ENCODE data around the gene GXYLT2. TPM values are rescaled to one million over a fixed set of nuclear protein-coding genes. Genes with fewer than 3 reads are reported as not detected.
A peak's percentile ranks its signal among the peaks of the same experiment; 100 is the strongest.
"Not testable (repeated sequence)": the region's sequence is repeated elsewhere in the genome, so short reads cannot be mapped to it uniquely, and the experiment has no call there.

GXYLT2 gene
- total RNA-seq, 1 experiment from 2014 or later, result 6.1 TPM

GRCh38 chr3:72999951-73000350, 112.1 kb downstream of the GXYLT2 start:
- H3K36me3 ChIP-seq (ENCODE audit: control insufficient read depth, insufficient read depth, low read length), result peaks cover 26% of the 10 kb centered on the region
- ChIA-PET CTCF (no interaction called here), POLR2A (no interaction called here)
- peaks cover 16% of the 10 kb centered on the region; the same call in 1 of the 2 replicates for H3K4me1 ChIP-seq (ENCODE audit: control insufficient read depth, insufficient read depth, low read length)
- BruUV-seq (replicated peaks), result no TSS peak
- no peak for ATAC-seq
- DNase-seq (ENCODE audit: low read depth, low spot score), result no peak
- no peaks in the 10 kb centered on the region for H3K9me3 ChIP-seq (ENCODE audit: control insufficient read depth, insufficient read depth, low read depth, low read length)
- no peak for TF ChIP-seq POLR2AphosphoS5 (IDR thresholded peaks at IDR 0.05; ENCODE audit: low read depth, low read length)
- TF ChIP-seq CTCF (IDR thresholded peaks at IDR 0.05), result no peak
- no peak for TF ChIP-seq SIN3A (IDR thresholded peaks at IDR 0.05; ENCODE audit: borderline replicate concordance, insufficient read depth, low read depth, low read length)
- no peak for TF ChIP-seq REST (IDR thresholded peaks at IDR 0.05; ENCODE audit: insufficient read depth in 1 of 2, low read depth in 2 of 2, low read length in 1 of 2)
- TF ChIP-seq TCF7L2 (IDR thresholded peaks at IDR 0.05; ENCODE audit: low read depth, low read length), result no peak
- H3K27ac ChIP-seq (ENCODE audit: low read length), result no peak overlapping the region
- H3K27me3 ChIP-seq (ENCODE audit: control insufficient read depth, insufficient read depth, low read length), result no peaks in the 10 kb centered on the region
- peak overlapping the region; percentile 18 to 84; a peak in 2 of 4 replicates for H3K4me3 ChIP-seq (ENCODE audit: low read depth in 2 of 2, low read length in 2 of 2)
- intact Hi-C loops (cut with micrococcal nuclease; ENCODE audit: unreplicated experiment), result no loop called here
- in situ Hi-C loops (cut with HindIII; ENCODE audit: low pct_unique_long_range_greater_than_20kb, low sequenced_read_pairs), result no loop called here

- Histone ChIP-seq H3K36me3 (ENCODE audit: control insufficient read depth, insufficient read depth, low read length) (peaks cover 21% of the 10 kb centered on the region), H3K4me1 (ENCODE audit: control insufficient read depth, insufficient read depth, low read length) (peaks cover 16% of the 10 kb centered on the region; the same call in 1 of the 2 replicates)
- ATAC-seq; H3K27ac ChIP-seq (ENCODE audit: low read length); H3K27me3 ChIP-seq (ENCODE audit: control insufficient read depth, insufficient read depth, low read length); H3K9me3 ChIP-seq (ENCODE audit: control insufficient read depth, insufficient read depth, low read depth, low read length); BruUV-seq (replicated peaks); POLR2A ChIA-PET; H3K4me3 ChIP-seq (ENCODE audit: low read depth in 2 of 2, low read length in 2 of 2); intact Hi-C loops (cut with micrococcal nuclease; ENCODE audit: unreplicated experiment); in situ Hi-C loops (cut with HindIII; ENCODE audit: low pct_unique_long_range_greater_than_20kb, low sequenced_read_pairs); DNase-seq (ENCODE audit: low read depth, low spot score): not testable (repeated sequence)
- CTCF ChIA-PET, result interaction anchor here (0.7 kb wide), 1 partner anchor 153 kb away, joined by 3 read pairs; no protein-coding TSS in a partner anchor
Observed at GRCh38 chr3:73003050-73003449, 115.2 kb downstream of the GXYLT2 start.

- Histone ChIP-seq H3K27me3 (ENCODE audit: control insufficient read depth, insufficient read depth, low read length) (no peaks in the 10 kb centered on the region), H3K27ac (ENCODE audit: low read length) (no peak overlapping the region), H3K4me3 (ENCODE audit: low read depth in 2 of 2, low read length in 2 of 2) (no peak overlapping the region), H3K9me3 (ENCODE audit: control insufficient read depth, insufficient read depth, low read depth, low read length) (no peaks in the 10 kb centered on the region), H3K4me1 (ENCODE audit: control insufficient read depth, insufficient read depth, low read length) (peaks cover 7% of the 10 kb centered on the region), H3K36me3 (ENCODE audit: control insufficient read depth, insufficient read depth, low read length) (peaks cover 13% of the 10 kb centered on the region)
- DNase-seq (ENCODE audit: low read depth, low spot score) (no peak), ATAC-seq (no peak)
- intact Hi-C loops (cut with micrococcal nuclease; ENCODE audit: unreplicated experiment), result no loop called here
- in situ Hi-C loops (cut with HindIII; ENCODE audit: low pct_unique_long_range_greater_than_20kb, low sequenced_read_pairs), result no loop called here
- POLR2A ChIA-PET, result no interaction called here
- no TSS peak for BruUV-seq (replicated peaks)
- CTCF ChIA-PET, result no interaction called here
- TF ChIP-seq SIN3A (IDR thresholded peaks at IDR 0.05; ENCODE audit: borderline replicate concordance, insufficient read depth, low read depth, low read length), result no peak
- no peak for TF ChIP-seq REST (IDR thresholded peaks at IDR 0.05; ENCODE audit: insufficient read depth in 1 of 2, low read depth in 2 of 2, low read length in 1 of 2)
- TF ChIP-seq POLR2AphosphoS5 (IDR thresholded peaks at IDR 0.05; ENCODE audit: low read depth, low read length), result no peak
- no peak for TF ChIP-seq CTCF (IDR thresholded peaks at IDR 0.05)
- TF ChIP-seq TCF7L2 (IDR thresholded peaks at IDR 0.05; ENCODE audit: low read depth, low read length), result no peak
Observed at GRCh38 chr3:73004316-73004715, 116.5 kb downstream of the GXYLT2 start.
